Amniotic stem cell (primary cell): ENCODE results near the gene NTRK3.

ENCODE experiments used
- DNase-seq: peaks from one replicate; lab custom pipeline; 2025; lab: John Stamatoyannopoulos, UW

The NTRK3 gene

DNA sequence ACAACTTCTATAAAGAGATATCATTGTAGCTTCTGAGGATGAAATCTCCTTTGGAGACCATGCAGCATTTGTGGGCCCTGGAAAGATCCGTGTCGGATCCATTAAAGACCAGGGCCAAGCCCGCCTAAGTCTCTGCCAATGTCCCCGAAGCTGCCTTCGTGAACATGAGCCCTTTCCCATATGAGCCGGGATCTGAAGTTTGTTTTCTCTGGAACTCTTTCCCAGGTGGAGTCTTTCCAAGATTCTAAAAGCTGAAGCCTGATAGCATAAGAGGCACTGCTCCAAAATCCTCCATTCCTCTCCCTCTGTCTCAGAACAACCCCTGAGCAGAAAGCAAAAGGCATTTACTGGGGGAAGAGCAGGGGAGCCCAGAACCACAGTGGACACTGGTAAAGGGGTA, 274.6 kb downstream of the NTRK3 start:
- no peak for DNase-seq

DNA sequence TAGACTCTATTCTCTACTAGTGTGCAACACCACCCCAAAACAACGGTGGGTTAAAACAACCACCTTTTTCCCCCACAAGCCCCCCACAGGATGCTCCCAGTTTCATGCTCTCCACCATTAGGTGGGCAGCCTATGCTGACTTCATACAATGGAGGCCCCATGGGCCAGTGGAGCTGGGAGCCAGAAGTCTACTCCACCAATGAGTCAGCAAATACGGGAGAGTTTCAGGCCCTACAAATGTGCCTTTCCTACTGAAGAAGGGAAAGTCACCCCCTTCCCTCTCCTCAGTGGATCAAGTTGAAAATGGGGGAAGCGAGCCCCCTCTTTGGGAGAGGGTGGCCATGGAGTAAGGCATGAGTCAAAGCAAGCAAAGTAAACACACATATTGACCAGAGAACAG, 278.6 kb downstream of the NTRK3 start:
- DNase-seq, result no peak

DNA sequence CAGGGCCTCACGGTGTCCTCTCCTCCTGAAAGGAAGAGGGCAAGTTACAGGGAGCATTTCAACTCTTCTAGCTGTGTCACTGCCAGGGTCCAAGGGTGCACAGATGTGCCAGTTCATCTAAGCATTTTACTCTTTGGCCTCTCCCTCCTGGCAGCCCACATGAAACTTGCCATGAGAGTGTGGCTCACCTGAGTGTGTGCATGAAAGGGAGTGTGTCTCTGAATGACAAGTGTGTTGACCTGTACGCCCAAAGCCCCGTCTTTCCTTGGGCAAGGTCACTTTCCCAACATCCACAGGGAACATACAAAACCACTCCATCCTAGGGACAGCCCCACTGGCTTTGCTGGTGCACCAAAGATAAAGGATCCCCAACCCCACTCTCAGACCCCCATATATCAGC, 280.0 kb downstream of the NTRK3 start:
- no peak for DNase-seq

DNA sequence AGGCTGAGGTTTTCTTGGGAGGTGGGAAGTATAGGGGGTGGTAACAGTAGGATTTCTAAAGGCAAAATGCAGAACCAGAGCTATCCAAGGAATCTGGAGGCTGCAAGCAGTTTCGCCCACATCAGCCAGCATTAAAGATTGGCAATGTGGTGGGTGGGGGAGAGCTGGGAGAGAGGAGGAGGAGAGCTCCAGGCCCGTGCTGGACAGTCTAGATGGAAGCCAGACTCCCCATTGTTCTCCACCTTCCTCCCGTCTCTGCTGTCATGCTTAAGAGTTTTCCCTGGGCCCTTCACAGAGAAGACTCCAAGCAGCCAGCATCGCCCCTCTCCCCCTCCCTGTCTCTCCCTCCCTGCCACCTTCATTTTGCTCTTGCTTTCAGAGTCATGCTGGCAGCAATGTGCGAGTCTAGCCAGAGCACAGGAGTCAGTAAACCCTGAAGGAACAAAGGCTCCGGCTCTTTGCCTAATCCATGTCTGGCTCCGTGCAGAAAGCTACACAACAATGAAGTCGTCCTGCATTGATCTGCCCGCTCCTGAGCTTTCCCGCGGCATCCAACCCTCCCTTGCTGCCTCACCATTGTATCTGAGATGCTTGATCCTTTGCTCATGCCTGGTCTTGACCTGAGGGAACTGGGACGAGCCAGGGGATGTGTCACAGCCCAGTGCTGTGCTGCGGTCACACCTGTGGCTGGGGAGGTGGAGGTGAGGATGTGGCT, 282.9 kb downstream of the NTRK3 start:
- DNase-seq, result no peak

DNA sequence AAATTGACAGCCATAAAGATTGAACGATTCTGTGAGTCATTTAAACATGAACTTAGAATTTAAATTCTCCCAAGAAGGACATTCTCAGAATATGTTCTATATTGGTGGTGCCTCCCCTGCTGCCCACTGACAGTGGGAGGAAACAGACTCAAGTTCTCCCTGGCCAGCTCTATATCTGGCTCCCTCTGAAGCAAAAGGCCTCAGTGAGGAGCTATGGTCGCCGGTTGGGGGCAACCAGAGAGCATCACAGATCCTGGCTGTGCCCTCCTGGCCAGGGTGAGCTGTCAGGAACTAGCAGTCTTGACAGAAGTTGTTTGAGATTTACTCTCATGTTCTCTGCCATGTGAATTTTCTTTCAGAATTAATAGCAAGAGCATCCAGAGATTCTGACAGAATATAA, 285.5 kb downstream of the NTRK3 start:
- DNase-seq, result no peak

DNA sequence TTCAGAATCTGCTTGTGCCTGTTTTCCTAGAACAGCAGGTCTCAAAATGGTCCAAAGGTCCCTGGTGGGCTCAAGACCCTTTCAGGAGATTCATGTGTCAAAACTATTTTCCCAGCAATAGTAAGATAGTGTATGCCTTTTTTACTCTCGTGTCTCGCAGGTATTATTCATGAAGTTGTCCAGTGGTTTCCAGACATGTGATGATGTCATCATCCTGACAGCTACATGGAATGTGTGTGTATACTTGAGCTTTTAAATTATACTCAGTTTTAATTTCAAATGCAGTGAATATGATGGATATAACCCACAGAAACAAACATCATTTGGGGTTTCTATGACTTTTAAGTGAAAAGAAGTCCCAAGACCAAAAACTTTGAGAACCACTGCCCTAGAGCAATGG, 288.6 kb downstream of the NTRK3 start:
- no peak for DNase-seq

DNA sequence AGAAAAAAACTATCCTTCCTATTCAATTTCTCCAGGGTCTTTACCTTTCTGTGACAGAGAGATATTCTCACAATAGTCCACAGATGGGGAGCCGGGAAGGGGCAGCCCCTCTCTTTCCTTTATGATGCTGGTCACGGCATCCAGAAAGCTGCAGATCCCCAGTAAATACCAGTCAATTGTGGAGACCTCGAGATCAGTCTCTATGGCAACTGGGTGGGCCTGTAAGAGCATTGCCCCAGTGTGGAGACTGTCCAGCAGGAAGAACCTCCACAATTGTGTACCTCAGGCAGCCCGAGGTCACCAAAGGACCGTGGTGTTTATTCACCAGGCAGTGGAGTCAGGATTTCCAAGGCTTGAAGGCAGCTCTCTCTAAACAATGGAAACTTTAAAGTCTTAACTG, 291.2 kb downstream of the NTRK3 start:
- DNase-seq, result no peak

DNA sequence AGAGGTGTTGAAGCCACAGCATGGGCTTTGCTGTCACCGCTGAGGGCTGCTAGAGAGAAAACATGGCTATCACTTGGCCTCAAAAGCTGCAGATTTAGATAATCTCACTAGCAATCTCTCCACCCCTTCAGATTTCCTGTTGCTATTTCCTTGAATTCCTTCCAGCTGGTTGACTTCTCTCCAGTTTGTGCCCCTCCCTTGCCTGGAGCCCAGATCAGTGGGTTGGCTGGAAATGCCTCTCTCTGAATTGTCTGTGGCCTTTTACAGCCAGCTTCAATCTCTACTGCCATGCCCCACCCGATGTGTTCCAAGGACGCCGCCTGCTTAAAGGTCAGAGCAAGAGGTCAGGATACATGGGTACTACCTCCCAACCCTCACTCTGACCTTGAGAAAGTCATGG, 294.1 kb downstream of the NTRK3 start:
- no peak for DNase-seq

DNA sequence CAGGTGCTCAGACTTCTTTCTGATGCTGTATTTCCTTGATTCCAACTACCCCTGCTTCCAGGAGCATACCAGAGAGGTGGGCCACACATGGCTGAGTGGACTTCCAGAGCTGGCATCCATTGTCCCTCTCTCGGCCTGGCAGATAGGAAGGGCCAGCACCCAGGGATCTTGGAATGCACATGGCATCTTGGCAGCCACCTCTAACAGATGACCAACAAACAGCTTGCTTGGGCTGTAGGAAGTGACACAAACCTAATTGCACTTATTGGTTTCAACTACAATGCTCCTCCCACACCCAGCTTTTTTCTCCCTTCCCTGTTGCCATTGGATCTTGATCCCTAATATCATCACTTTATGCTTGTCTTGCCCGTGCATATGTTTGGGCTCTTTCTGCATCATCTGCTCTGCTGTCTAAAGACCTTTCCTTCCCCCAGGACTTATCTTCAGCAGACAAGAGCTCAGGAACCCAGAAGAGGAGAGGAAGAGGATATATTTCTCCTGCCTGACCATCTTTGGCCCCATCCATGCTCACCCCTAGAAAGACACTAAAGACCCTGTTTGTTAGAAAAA, 294.6 kb downstream of the NTRK3 start:
- DNase-seq, result no peak

DNA sequence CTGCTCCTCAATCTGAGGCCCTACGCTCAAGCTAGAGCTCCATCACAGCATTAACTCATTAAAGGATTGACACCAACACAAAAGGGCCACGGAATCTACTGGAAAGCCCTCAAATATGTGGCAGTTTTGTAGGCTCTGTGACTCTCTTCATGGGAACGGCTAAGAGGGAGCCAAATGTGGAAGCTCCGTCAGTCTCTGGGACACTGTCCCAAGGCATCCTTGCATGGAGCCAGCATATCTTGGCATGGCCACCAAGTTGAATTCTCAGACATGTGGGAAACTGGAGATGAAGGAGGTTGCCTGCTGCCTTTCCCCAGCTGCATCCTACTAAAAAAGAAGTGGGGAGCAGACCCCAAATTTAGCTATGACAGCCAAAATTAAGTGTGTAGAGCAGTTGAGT, 296.9 kb downstream of the NTRK3 start:
- no peak for DNase-seq

DNA sequence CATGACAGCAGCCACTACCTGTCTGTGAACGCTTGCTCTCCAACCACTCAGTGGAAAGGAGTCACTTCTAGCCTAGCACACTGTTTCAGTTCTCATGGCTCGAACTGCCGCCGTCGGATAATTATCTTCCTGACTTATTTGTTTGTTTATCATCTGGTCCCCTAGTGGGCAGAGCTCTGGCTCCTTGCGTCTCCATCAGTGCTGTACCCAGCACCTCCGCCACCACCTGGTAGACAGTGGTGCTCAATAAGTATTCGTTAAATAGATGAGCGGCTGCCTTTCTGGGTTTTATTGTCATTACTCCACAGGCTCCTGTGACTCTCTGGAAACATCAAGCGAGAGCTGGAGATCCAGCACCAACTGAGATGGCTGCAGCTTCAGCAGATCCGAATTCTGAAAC, 297.5 kb downstream of the NTRK3 start:
- no peak for DNase-seq

DNA sequence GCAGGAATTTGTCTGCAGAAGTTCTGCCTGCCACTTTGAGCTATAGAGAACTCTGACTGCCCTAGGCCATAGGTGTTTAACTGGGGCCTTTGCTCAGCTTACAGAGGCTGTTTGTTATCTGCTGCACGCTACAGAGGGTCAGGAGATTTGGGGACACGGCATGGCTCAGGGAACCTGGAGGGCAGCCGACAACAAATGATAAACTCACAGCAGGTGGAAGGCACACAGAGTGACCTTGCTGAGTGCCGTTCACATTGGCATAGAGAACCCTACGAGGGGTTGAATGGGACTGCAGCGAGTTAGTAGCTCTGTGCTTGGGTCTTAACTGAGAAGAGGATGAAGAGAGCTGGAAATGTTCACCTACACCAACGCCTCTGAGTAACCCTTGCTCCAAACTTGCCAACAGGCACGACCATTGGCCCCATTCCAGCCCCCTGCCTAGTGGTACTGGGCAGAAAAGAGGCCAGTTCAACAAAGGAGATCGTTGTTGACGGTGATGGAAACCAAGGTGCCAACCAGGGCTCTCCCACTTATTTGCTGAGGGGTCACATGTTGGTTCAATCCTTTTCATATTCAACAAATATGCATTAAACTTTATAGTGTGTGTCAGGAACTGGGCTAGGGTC, 301.1 kb downstream of the NTRK3 start:
- no peak for DNase-seq

DNA sequence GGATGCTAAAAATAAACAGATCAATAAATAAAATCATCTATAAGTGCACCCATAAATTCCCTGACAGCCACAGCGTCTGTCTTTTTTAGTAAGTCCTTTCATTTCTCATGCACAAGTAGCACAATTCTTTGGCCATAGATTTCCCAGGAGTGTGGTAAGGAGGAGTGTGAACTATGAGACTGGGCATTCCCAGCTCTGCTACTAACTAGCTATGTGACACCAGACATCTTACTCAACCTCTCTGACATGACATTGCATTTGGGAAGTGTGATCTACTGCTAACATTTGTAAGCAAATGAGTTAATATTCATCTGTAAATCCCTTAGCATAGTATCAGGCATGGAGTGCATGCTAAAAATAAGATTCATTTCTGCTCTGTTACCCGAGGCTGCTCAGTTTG, 301.7 kb downstream of the NTRK3 start:
- DNase-seq, result no peak

DNA sequence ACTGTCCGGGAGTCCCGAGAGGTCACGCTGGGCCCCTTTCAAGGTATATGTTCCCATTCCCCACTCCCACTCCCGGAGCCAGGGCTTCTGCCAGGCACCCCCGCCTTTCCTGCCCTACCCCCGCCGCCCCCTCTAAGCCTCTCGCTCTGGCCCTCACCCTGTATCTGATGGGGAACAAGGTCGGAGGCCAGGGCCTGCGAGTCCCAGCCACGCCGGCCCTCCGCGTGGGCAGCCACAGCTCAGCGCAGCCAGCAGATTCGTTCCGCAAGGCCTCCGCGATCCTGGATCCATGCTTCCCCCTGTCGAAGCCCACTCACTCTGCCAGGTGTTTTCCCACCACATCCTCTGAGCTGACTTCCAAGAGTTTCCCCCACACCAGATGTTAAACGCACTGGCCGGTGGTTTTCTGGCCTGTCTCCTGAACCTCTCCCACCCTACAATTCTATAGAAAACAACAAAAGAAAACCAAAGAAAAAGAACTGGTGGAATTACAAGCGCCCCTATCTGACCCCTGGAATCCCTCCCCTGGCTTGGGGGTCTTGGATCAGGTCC, 303.7 kb downstream of the NTRK3 start:
- DNase-seq, result no peak

DNA sequence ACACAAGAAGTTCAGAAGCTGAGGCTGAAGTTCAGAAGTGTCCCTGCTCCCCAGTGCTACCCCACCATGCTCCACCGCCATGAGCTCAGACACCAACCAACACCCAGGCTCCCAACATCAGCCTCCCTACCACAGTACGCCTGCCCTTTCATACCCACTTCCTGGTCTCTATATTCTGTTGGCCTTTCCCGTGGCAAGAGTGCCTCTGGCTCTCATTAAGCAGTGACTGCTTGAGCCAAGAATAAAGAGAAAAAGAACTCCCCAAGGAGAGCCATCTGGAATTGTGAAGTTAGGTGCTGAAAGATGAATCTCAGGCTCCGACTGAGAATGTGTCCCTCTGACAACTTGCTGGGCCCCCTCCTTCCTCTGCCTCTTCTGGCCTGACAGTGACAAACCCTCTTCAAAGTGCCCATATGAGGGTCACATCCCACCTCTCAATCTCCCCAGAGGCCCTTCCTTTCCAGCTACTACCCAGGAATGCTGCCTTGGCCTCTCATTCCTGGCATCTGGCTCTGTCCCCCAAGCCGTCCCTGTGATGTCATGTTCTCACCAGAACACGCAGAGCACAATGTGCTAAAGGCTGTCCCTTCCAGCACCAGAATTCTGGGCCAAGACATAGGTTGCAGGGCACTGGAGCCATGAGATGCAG, 306.8 kb downstream of the NTRK3 start:
- DNase-seq, result no peak

DNA sequence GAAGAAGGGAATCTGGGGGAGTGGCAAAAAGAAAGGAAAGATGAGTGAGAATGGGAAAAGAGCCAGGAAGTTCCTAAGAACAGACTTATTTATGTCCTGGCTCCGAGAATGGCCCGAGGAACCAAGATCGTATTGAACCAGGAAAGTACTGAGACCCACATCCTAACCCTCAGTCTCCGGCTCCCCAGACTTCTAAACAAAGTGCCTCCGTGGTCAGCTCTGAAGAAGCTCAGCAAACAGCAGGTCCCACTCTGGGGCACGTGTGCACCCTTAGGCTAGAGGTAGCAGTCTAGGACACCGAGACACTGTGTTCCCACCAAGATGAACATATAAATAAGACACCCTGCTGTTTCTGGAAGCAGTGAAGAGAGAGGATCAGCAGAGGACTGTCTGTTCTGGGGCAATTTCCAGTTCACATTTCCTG, 307.4 kb downstream of the NTRK3 start:
- DNase-seq, result no peak

DNA sequence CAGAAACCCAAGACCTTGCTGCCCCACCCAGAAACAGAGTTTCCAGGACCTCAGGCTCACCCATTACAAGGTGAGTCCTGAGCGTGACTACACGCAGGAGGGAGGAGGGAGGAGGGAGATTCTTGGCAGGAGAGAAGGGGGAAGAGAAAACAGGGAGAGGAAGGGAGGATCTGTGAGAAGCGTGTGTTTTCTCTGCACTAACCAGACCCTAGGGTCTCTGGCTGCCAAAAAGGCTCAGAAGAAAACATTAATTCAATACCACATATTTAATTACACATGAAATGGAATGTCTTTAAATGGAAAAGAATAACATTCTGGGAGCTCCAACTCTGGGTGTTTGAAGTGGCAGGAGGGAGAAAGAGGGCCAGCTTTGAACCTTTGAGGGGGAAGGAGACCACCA, 309.0 kb downstream of the NTRK3 start:
- DNase-seq, result no peak

DNA sequence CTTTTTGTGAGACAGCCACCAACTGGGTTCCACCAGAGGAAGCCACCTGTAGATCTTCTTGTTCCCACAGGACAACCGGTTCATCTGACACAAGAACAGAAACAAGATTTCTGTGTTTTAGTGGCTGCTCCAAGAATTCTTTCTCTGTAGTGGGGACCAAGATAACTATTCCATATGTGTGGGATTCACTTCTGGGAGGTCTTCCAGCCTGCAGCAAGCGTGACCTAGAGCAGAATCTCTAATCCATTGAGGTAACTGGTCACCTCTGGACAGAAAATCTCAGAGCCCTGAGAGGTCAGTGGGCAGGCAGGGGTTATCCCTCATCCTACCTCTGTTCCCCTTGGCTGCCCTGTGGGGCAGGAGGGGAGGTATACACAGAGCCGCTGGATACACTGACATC, 311.3 kb downstream of the NTRK3 start:
- DNase-seq, result no peak

DNA sequence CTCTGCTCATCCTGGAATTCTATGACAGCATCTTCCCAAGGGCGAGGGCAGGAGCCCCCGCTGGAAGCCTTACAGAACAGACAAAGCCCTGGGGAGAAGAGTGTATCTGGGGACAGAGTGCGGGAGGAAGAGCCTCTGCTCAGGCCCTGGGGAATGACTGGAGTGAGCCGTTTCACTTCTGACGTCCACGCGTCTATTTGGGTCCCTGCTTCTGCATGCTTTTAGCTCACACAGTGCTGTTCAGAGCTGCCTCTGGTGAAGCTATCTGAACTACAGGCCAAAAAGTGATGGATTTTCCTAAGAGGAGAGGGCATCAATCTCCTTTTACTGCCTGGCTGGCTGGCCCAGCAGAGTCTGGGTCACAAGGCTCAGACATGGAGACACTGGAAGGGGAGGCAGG, 311.8 kb downstream of the NTRK3 start:
- DNase-seq, result no peak

DNA sequence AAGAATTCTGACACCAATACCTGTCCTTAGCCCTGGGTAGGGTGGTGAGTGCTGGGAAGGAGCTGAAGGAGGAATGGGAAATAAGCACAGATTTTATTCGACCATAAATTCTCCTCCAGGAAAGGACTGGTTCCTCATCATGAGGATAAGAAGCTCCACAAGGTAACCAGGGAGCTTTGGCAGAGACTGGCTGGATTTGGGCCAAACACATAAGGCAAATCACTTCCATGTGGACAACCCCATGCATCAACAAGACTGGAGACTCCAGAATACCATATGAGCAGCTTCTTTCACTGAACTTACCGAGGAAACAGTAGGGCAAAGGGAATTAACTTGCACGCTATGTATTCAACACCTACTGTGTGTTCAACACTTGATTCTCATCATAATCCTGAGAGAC, 312.5 kb downstream of the NTRK3 start:
- DNase-seq, result no peak

DNA sequence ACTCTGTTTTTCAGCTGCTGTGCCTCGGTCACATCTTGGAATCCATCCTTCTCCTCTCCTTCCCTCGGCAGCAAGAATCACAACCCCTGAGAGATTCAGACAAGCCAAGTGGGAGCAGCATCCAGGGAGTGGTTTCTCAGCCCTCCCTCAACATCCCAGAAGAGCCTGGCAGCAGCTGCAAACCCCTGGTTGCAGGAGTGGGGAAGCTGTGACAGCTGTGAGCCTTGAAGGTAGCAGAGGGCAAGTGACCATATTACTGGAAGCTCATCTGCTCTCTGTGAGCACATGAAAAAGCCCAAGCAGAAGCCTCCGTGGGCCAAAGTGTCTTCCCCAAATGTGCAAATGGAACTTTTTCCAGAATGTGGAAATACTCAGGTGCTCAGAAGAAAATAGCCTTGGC, 312.9 kb downstream of the NTRK3 start:
- DNase-seq, result no peak

DNA sequence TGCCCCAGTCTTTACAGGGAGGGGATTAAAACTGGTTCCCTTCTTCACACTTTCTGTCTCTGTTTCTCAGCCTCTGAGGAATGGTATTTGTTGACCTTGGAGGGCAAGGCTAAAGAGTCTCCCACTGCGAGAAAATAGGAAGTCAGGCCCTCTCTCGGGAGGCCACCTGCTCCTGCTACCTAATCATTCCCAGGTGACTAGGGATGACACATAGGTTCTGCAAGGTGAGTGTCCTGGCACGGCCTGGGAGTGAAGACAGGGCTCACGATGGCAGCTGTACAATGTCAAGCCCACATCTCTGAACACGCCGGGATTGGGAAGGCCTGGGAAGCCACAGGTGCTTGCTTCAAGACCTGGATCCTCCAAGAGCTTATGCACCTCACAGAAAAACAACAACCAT, 314.2 kb downstream of the NTRK3 start:
- DNase-seq, result no peak

DNA sequence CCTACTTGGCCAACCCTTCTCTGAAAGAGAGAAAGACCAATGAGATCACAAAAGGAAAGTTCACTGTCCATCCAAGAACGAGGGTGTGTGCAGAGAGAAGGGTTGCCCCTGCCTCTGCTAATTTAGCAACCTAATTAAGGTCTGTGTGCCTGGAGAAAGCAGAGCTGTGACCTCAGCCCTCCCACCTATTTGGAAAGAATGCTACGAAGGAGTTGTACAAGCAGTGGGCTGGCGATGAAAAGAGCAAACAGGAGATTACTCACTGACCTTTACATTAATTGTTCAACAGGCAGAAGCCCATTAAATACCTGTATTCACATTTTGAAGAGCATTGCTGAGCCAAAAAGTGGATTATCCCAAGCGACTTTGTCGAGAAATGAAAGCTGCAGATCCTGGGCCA, 314.9 kb downstream of the NTRK3 start:
- DNase-seq, result no peak
